Neural progenitor cell (in vitro differentiated cells): ENCODE results near the gene BTBD3. TPM values are rescaled to one million over a fixed set of nuclear protein-coding genes. Genes with fewer than 3 reads are reported as not detected.
A peak's percentile ranks its signal among the peaks of the same experiment; 100 is the strongest.

Experiments used
- DNase-seq: peaks from one replicate; pipeline ENCODE4 v3.0.0-alpha.2; 2016; ENCODE audit warnings: low spot score
- H2AFZ ChIP-seq: fragments of 200-600 bp; sonication (generic); replicated peaks from 2 replicates; pipeline ENCODE4 v1.6.1; 2016; ENCODE audit warnings: antibody characterized with exemption
- H3F3A ChIP-seq: fragments of 200-600 bp; sonication (generic); 2 replicates; pipeline ENCODE4 v1.6.1; 2016; ENCODE audit warnings: antibody characterized with exemption, low read depth
- H3K27ac ChIP-seq: fragments of 200-600 bp; sonication (generic); 2 replicates; pipeline ENCODE4 v1.5.1; 2016; ENCODE audit warnings: mild to moderate bottlenecking
- H3K27me3 ChIP-seq: fragments of 200-600 bp; sonication (generic); 2 replicates; pipeline ENCODE4 v1.6.1; 2016; ENCODE audit warnings: mild to moderate bottlenecking, moderate library complexity
- H3K36me3 ChIP-seq: fragments of 200-600 bp; sonication (generic); 2 replicates; pipeline ENCODE4 v1.5.1; 2016
- H3K4me1 ChIP-seq: fragments of 200-600 bp; sonication (generic); 2 replicates; pipeline ENCODE4 v1.6.1; 2016; ENCODE audit warnings: mixed run types
- H3K4me2 ChIP-seq: fragments of 200-600 bp; sonication (generic); 2 replicates; pipeline ENCODE4 v1.6.1; 2016
- H3K4me3 ChIP-seq: fragments of 200-600 bp; sonication (generic); 2 replicates; pipeline ENCODE4 v1.5.1; 2016
- H3K79me2 ChIP-seq: fragments of 200-600 bp; sonication (generic); 2 replicates; pipeline ENCODE4 v1.6.1; 2016; ENCODE audit warnings: low read depth
- H3K9ac ChIP-seq: fragments of 200-600 bp; sonication (generic); 2 replicates; pipeline ENCODE4 v1.6.1; 2016
- H3K9me3 ChIP-seq: fragments of 200-600 bp; sonication (generic); 2 replicates; pipeline ENCODE4 v1.5.1; 2016; ENCODE audit warnings: low read depth
- H4K20me1 ChIP-seq: fragments of 200-600 bp; sonication (generic); 2 replicates; pipeline ENCODE4 v1.6.1; 2016; ENCODE audit warnings: low read depth
- H3K27ac Mint-ChIP-seq: 3 replicates; pipeline ENCODE4 v1.8.0; 2021; ENCODE audit warnings: mixed read lengths
- H3K27me3 Mint-ChIP-seq: 2 replicates; pipeline ENCODE4 v1.8.0; 2022; ENCODE audit warnings: low read depth, mild to moderate bottlenecking, inconsistent platforms, moderate library complexity, mixed read lengths; ENCODE audit not compliant: insufficient read depth
- H3K36me3 Mint-ChIP-seq: 3 replicates; pipeline ENCODE4 v1.8.0; 2021; ENCODE audit warnings: mixed read lengths
- H3K4me1 Mint-ChIP-seq: 3 replicates; pipeline ENCODE4 v1.8.0; 2021; ENCODE audit warnings: mixed read lengths
- H3K4me3 Mint-ChIP-seq: 3 replicates; pipeline ENCODE4 v1.8.0; 2021; ENCODE audit warnings: mild to moderate bottlenecking, moderate library complexity, mixed read lengths
- H3K9me3 Mint-ChIP-seq: 3 replicates; pipeline ENCODE4 v1.8.0; 2020; ENCODE audit warnings: mixed read lengths
- EZH2 ChIP-seq: fragments of 200-600 bp; sonication (generic); IDR thresholded peaks from 2 replicates; pipeline ENCODE4 v1.6.1; 2017; ENCODE audit warnings: antibody characterized with exemption, mild to moderate bottlenecking, moderate library complexity
- EZH2phosphoT487 ChIP-seq: fragments of 200-600 bp; sonication (generic); IDR thresholded peaks from 2 replicates; pipeline ENCODE4 v1.6.1; 2017; ENCODE audit warnings: antibody characterized with exemption
- total RNA-seq: library from RNA; depleted of rRNA; stranded (reverse); fragments of >200 nt; gene quantifications from 2 replicates; pipeline ENCODE4 v1.2.3, GENCODE V29; 2015; ENCODE audit warnings: low replicate concordance
- TF ChIP-seq, protein P1 (sequence below): fragments of 200-600 bp; sonication (generic); IDR thresholded peaks from 2 replicates; pipeline ENCODE4 v1.5.1; 2017; ENCODE audit warnings: antibody characterized with exemption, mild to moderate bottlenecking

BTBD3 gene
- total RNA-seq, 1 donor from 2014 or later = 114 TPM

DNA sequence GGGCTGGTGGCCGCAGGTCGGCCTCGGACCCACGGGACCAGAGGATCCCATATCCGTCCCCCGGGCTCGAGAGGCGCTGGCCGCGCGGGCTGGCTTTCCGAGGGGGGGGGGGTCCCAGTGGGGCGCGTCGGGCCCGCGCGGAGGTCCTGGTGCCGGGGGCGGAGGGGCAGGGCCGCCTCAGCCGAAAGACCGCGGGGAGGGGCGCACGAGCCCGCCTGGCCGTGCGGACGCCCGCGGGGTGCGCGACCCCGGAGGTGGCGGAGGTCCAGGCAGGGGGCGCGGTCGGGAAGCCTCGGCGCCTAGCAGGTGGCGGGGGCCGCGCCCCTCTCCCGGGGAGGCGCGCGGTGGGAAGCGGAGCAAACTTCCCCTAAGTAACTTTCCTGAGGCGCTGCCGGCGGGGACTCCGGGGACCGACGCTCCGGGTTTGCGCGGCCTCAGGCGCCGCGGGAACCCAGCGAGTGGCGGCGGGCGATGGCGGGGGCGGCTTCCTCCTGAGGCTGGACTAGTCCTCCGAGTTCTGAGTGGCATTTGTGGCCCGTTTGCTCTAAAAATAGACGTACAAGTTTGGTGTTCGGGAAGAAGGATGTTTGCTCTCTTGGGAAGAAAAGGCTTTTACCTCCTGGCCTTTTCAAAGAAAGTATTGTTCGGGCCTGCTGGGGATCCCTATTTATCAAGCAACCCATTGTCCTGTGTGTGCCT is 26.5 kb upstream of the BTBD3 start:
- H3K4me3 Mint-ChIP-seq = peak overlapping the region; percentile 98
- DNase-seq = peak; percentile 84
- H3K27ac Mint-ChIP-seq = peak overlapping the region; percentile 99
- Histone ChIP-seq H3K9ac (peak overlapping the region; percentile 69), H3K27ac (peak overlapping the region; percentile 98), H2AFZ (peak overlapping the region; percentile 58), H3K36me3 (no peaks in the 10 kb centered on the region), H4K20me1 (peaks cover 43% of the 10 kb centered on the region), H3K4me1 (peaks cover 27% of the 10 kb centered on the region), H3K27me3 (peaks cover 15% of the 10 kb centered on the region), H3K79me2 (peaks cover 51% of the 10 kb centered on the region), H3F3A (peaks cover 13% of the 10 kb centered on the region), H3K4me2 (peak overlapping the region; percentile 93), H3K9me3 (no peaks in the 10 kb centered on the region), H3K4me3 (peak overlapping the region; percentile 85)
- TF ChIP-seq EZH2phosphoT487 (peak; percentile 34), EZH2 (no peak)
- TF ChIP-seq, protein P1, sequence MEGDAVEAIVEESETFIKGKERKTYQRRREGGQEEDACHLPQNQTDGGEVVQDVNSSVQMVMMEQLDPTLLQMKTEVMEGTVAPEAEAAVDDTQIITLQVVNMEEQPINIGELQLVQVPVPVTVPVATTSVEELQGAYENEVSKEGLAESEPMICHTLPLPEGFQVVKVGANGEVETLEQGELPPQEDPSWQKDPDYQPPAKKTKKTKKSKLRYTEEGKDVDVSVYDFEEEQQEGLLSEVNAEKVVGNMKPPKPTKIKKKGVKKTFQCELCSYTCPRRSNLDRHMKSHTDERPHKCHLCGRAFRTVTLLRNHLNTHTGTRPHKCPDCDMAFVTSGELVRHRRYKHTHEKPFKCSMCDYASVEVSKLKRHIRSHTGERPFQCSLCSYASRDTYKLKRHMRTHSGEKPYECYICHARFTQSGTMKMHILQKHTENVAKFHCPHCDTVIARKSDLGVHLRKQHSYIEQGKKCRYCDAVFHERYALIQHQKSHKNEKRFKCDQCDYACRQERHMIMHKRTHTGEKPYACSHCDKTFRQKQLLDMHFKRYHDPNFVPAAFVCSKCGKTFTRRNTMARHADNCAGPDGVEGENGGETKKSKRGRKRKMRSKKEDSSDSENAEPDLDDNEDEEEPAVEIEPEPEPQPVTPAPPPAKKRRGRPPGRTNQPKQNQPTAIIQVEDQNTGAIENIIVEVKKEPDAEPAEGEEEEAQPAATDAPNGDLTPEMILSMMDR = no peak
- H3K4me1 Mint-ChIP-seq = peaks cover 11% of the 10 kb centered on the region
- peaks cover 21% of the 10 kb centered on the region for H3K9me3 Mint-ChIP-seq
- H3K36me3 Mint-ChIP-seq = peaks cover 19% of the 10 kb centered on the region
- peaks cover 2% of the 10 kb centered on the region for H3K27me3 Mint-ChIP-seq

- H3K9me3 Mint-ChIP-seq = peaks cover 27% of the 10 kb centered on the region
- Histone ChIP-seq H3F3A (peaks cover 13% of the 10 kb centered on the region), H3K9me3 (no peaks in the 10 kb centered on the region), H2AFZ (peak overlapping the region; percentile 58), H4K20me1 (peaks cover 49% of the 10 kb centered on the region), H3K36me3 (no peaks in the 10 kb centered on the region), H3K27ac (peak overlapping the region; percentile 98), H3K4me1 (peaks cover 27% of the 10 kb centered on the region), H3K4me3 (peak overlapping the region; percentile 85), H3K9ac (peak overlapping the region; percentile 4), H3K27me3 (peaks cover 15% of the 10 kb centered on the region), H3K4me2 (peak overlapping the region; percentile 93), H3K79me2 (peaks cover 58% of the 10 kb centered on the region)
- H3K36me3 Mint-ChIP-seq = peaks cover 25% of the 10 kb centered on the region
- H3K4me1 Mint-ChIP-seq = peaks cover 11% of the 10 kb centered on the region
- H3K27me3 Mint-ChIP-seq = peaks cover 2% of the 10 kb centered on the region
- peak overlapping the region; percentile 99 for H3K27ac Mint-ChIP-seq
- peak overlapping the region; percentile 98 for H3K4me3 Mint-ChIP-seq
- TF ChIP-seq, protein P1 = no peak
- TF ChIP-seq EZH2phosphoT487 (no peak), EZH2 (no peak)
- peak; percentile 95 for DNase-seq
Measured at GRCh38 chr20:11891776-11892545, 25.7 kb upstream of the BTBD3 start.

DNA sequence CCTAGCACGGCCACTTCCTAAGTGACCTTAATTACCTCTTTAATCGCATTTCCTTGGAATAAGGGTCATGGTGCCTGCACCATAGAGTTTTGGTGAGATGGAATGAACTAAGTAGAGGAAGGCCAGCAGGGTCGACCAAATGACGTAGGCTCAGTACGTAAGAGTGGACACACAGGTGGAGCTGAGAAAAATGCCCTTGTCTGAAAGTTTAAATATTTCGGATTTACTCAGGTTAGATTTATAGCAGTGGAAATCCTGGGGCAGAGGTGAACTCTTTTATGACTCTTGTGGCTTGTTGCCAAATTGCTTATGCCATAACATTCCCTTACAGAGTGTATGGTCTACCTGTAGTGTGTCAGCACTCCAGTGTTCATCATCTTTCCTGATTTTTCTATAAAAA is 23.6 kb upstream of the BTBD3 start:
- Mint-ChIP-seq H3K27ac (no peak overlapping the region), H3K27me3 (peaks cover 2% of the 10 kb centered on the region), H3K4me3 (peak overlapping the region; percentile 37), H3K9me3 (peaks cover 37% of the 10 kb centered on the region), H3K4me1 (peaks cover 11% of the 10 kb centered on the region), H3K36me3 (peaks cover 38% of the 10 kb centered on the region)
- TF ChIP-seq EZH2 = no peak
- TF ChIP-seq EZH2phosphoT487 = no peak
- TF ChIP-seq, protein P1 = no peak
- Histone ChIP-seq H3K4me3 (no peak overlapping the region), H4K20me1 (peaks cover 70% of the 10 kb centered on the region), H3K79me2 (peaks cover 79% of the 10 kb centered on the region), H3K9ac (no peak overlapping the region), H3K27ac (no peak overlapping the region), H3K27me3 (peaks cover 12% of the 10 kb centered on the region), H3K4me2 (peak overlapping the region; percentile 93), H2AFZ (no peak overlapping the region), H3K9me3 (no peaks in the 10 kb centered on the region), H3K4me1 (peaks cover 27% of the 10 kb centered on the region), H3F3A (peaks cover 13% of the 10 kb centered on the region), H3K36me3 (no peaks in the 10 kb centered on the region)
- DNase-seq = no peak
